ENCODE data around the gene CEP41.

Gene CEP41

DNA sequence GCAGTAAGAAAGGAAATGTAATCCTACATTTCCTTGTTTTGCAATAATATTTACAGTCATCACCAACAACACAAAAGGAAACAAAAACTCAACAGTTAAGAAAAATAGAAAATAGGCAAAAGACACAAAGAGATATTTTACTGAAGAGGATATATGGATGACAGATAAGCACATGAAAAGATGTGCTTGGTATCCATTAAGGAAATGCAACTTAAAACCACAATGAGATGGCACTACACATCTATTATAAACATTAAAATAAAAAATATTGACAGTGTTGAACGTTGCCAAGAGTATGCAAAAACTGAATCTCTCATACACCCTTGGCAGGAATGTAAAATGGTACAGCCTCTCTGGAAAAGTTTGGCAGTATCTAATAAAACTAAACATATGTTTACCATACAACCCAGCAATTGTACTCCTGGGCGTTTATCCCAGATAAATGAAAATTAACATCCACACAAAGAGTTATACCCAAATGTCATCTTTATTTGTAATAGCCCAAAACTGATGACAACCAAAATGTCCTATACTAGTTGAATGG lies 5.4 kb downstream of the CEP41 start:
- H3K4me3 Mint-ChIP-seq, result no peak overlapping the region
- peaks cover 36% of the 10 kb centered on the region for H3K4me1 Mint-ChIP-seq
- H3K36me3 Mint-ChIP-seq, result no peaks in the 10 kb centered on the region
- H3K27me3 Mint-ChIP-seq, result no peaks in the 10 kb centered on the region
- H3K9me3 Mint-ChIP-seq, result no peaks in the 10 kb centered on the region
- no peak overlapping the region for H3K27ac Mint-ChIP-seq

DNA sequence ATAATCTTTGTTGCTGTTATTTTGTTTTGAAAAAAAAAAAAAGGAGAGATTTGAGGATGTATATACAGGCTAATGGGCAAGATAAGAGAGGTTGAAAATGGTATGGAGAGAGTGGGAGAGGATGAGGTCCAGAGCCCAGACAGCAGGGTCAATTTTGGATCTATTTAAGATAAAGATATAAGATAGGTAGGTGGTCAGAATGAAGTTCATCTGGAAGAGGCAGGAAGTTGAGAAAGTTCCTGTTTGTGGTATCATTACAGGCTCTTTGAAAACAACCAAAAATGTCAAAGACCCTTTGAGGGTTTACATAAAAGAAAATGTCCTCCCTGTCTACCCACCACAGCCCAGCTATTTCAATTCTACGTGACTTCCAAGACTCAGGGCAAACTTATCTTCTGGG lies 7.5 kb downstream of the CEP41 start:
- Mint-ChIP-seq H3K27me3 (no peaks in the 10 kb centered on the region), H3K9me3 (no peaks in the 10 kb centered on the region), H3K4me3 (no peak overlapping the region), H3K27ac (no peak overlapping the region), H3K4me1 (peaks cover 20% of the 10 kb centered on the region), H3K36me3 (no peaks in the 10 kb centered on the region)

DNA sequence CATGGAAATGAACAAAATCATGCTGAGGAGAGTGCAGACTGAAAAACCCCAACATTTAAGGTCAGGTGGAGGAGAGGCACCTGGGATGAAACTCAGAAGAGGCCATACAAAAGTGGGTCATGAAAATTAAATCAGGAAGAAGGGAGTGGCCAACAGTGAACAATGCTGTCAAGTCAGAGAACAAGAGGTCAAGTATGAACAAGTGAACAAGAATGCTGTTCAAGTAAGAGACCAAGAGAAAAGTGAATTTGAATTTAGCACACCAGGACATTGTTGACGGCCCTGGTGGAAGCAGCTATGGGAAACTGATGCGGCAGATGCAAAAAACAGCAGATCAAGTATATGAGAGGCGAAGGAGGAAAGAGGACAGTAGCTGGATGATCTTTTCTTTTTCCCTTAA lies 7.9 kb downstream of the CEP41 start:
- Mint-ChIP-seq H3K4me3 (no peak overlapping the region), H3K27me3 (no peaks in the 10 kb centered on the region), H3K27ac (no peak overlapping the region), H3K9me3 (no peaks in the 10 kb centered on the region), H3K4me1 (peaks cover 17% of the 10 kb centered on the region), H3K36me3 (no peaks in the 10 kb centered on the region)

DNA sequence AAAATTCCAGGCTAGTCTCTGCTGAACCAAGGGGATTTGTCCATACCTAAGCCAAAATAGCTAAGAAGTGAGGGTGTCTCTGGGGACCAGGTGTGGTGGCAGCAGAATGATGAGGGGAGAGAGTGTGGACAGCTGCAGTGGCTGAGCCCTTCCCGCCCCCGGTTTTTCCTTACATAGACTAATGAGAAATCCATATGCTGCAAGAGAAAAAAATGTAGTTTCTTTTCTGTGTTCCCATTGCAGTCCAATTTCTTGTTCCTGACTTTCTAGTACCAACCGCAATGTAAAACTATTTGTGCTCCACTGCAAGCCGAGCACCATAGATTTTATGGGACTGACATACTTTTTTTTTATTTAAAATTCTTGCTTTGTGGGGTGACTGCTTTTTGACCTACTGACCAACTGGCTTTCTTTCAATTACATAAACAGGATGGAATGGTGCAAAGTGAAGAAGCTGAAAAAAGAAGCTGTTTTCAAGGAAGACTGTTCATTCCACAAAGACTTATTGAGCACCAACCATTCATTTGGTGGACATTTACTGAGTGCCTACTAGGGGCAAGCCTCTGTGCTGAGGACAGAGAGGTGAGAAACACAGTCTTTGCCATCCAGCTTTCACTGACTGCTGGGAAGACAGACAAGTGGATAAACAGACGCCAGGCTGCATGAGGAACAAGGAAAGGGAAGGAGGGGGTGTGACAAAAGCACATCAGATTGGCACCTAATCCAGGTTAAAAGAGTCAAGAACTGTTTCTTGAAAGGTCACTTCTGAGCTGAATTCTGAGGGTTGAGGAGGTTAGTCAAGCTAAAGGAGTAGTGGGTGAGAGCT lies 9.8 kb downstream of the CEP41 start:
- H3K4me1 Mint-ChIP-seq, result peaks cover 17% of the 10 kb centered on the region
- H3K4me3 Mint-ChIP-seq, result no peak overlapping the region
- no peaks in the 10 kb centered on the region for H3K36me3 Mint-ChIP-seq
- no peaks in the 10 kb centered on the region for H3K27me3 Mint-ChIP-seq
- H3K9me3 Mint-ChIP-seq, result no peaks in the 10 kb centered on the region
- H3K27ac Mint-ChIP-seq, result no peak overlapping the region

DNA sequence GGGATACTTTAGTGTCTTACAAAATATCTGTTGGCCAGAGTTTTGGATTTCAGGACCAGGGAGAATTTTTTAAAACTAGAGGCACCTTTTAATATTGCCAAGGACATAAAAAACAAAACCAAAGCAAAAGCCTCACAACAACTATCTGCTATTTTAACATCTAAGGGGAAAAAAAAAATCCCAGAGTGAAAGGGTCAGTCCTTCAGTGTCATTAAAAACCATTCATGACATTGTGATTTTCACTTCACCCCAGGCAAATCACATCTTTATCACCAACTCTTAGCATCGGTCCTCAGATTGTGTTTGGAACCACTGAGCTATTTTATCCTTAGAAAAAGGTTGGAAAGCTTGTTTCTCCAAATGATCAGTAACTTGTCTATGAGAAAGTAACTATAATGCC lies 10.7 kb downstream of the CEP41 start:
- Mint-ChIP-seq H3K27ac (no peak overlapping the region), H3K9me3 (no peaks in the 10 kb centered on the region), H3K4me1 (peaks cover 25% of the 10 kb centered on the region), H3K27me3 (no peaks in the 10 kb centered on the region), H3K4me3 (no peak overlapping the region), H3K36me3 (no peaks in the 10 kb centered on the region)

DNA sequence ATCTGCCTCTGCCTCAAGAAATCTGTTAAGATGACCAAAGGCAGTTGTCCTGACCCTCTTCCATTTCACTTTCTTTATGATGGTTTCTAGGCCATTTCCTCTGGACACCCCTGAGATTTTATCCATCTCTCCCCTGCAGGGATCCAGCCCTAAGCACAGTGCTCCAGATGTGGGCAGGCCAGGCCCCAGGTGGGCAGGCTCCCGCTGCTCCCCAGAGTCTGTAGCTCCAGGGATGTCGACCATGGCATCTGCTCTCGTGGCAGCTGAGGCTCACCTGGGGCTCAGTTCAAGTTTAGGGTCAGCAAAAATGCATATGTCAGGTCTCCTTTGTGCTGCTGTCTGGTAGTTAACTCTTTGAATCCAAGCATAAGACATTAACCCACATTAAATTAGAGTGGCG lies 11.8 kb downstream of the CEP41 start:
- H3K36me3 Mint-ChIP-seq, result peaks cover 2% of the 10 kb centered on the region
- no peaks in the 10 kb centered on the region for H3K9me3 Mint-ChIP-seq
- H3K27me3 Mint-ChIP-seq, result no peaks in the 10 kb centered on the region
- peak overlapping the region; percentile 20 for H3K27ac Mint-ChIP-seq
- peaks cover 31% of the 10 kb centered on the region for H3K4me1 Mint-ChIP-seq
- no peak overlapping the region for H3K4me3 Mint-ChIP-seq

DNA sequence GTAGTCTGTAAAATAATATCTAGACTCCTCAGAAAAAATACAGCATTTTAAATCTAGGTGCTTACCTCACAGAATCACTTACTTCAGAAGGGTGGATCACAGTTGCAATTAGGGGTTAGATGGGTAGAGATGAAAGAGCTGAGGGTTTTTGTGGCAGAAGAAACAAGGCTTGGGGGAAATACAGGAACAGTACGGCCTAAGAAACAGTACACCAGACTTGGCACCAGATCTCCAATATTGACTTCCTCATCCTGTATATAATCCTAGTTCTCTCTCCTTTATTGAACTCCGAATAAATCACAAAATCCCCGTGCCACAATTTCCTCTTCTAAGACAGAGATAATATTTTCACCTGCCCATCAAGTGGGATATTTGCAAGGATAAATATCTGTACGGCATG lies 14.3 kb downstream of the CEP41 start:
- Mint-ChIP-seq H3K36me3 (peaks cover 2% of the 10 kb centered on the region), H3K27me3 (no peaks in the 10 kb centered on the region), H3K4me3 (peak overlapping the region; percentile 26), H3K4me1 (peaks cover 48% of the 10 kb centered on the region), H3K9me3 (no peaks in the 10 kb centered on the region), H3K27ac (no peak overlapping the region)

DNA sequence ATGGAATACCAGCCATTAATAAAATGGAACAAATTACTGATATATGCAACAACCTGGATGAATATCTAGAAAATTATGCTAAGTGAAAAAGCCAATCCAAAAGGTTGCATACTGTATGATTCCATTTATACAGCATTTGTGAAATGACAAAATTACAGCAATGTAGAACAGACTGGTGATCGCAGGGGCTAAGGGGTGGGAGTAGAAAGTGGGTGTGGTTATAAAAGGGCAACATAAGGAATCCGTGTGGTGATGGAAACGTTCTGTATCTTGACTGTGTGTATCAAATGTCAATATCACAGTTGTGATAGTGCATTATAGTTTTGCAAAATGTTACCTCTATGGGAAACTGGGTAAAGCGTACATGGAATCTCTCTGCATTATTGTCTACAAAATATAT lies 15.0 kb downstream of the CEP41 start:
- peaks cover 53% of the 10 kb centered on the region for H3K4me1 Mint-ChIP-seq
- H3K4me3 Mint-ChIP-seq, result no peak overlapping the region
- no peaks in the 10 kb centered on the region for H3K9me3 Mint-ChIP-seq
- peaks cover 6% of the 10 kb centered on the region for H3K36me3 Mint-ChIP-seq
- no peaks in the 10 kb centered on the region for H3K27me3 Mint-ChIP-seq
- no peak overlapping the region for H3K27ac Mint-ChIP-seq

DNA sequence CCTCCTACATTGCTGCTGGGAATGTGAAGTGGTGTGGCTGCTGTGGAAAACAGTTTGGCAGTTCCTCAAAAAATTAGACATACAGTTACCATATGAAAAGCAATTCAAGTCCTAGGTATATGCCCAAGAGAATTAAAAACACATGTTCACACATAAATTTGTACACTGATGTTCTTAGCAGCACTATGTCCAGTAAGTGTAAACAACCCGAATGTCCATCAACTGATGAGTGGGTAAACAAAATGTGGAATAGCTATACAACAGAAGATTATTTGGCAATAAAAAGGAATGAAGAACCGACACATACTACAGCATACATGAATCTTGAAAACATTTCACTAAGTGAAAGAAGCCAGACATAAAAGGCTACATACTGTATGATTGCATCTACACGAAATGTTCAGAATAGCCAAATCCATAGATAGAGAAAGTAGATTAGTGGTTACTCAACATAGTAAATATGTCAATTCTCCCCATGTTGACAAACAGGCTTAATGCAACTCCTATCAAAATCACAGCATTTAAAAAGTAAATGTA lies 17.2 kb downstream of the CEP41 start:
- peaks cover 68% of the 10 kb centered on the region for H3K4me1 Mint-ChIP-seq

DNA sequence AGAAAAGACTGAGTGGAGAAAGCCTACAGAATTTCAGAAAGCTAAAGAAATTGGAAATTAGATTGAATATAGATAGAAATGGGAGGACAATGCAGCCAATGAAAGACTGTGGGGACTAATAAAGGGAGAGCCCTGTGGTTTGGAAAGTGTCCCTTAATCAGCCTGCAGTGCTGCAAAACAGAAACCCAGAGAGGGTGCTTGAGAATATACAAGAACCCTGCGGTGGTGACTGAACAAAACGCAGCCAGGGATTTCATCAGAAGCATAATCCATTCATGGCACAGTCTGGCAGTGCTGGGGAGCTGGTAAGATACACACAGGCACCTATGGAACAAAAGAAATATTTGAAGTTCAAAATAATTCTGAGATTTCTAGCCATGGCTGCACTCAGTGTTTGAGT lies 19.1 kb downstream of the CEP41 start:
- H3K9me3 Mint-ChIP-seq, result no peaks in the 10 kb centered on the region
- H3K27ac Mint-ChIP-seq, result peak overlapping the region; percentile 79
- peaks cover 77% of the 10 kb centered on the region for H3K4me1 Mint-ChIP-seq
- peaks cover 6% of the 10 kb centered on the region for H3K36me3 Mint-ChIP-seq
- no peaks in the 10 kb centered on the region for H3K27me3 Mint-ChIP-seq
- H3K4me3 Mint-ChIP-seq, result peak overlapping the region; percentile 16

More for the DNA sequence above, 17.2 kb downstream of the CEP41 start:
- H3K36me3 Mint-ChIP-seq, result peaks cover 6% of the 10 kb centered on the region
- H3K9me3 Mint-ChIP-seq, result no peaks in the 10 kb centered on the region
- H3K27me3 Mint-ChIP-seq, result no peaks in the 10 kb centered on the region
- no peak overlapping the region for H3K4me3 Mint-ChIP-seq
- no peak overlapping the region for H3K27ac Mint-ChIP-seq

DNA sequence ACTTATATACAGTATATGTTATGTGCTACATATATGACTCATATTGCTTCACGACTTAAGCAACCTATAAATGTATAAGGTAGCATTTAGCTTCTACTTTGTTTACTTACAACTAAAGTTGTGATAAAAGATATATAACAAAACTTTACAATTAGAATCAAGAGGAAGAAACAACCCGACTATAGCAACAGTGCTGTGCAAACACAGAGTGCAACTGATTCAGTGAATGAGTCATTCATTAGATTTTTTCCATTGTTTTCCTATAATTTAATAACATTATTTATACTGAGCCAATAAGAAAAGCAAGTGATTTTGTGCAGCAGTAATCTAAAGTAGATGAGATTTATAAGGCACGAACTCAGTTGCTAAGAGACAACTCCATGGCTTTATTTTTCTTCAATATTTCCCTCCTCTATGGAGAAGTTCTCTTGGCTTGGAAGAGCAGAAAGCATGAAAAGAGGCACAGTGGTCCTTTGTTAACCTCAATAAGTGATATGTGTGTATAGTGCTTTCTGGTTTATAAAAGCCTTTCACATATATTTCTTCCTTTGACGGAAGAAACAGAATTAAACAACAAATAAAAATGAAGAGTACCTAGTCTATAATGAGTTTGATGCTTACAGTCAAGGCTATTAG lies 19.8 kb downstream of the CEP41 start:
- Mint-ChIP-seq H3K4me3 (peak overlapping the region; percentile 16), H3K36me3 (peaks cover 6% of the 10 kb centered on the region), H3K27me3 (no peaks in the 10 kb centered on the region), H3K27ac (peak overlapping the region; percentile 65), H3K9me3 (no peaks in the 10 kb centered on the region), H3K4me1 (peaks cover 77% of the 10 kb centered on the region)

DNA sequence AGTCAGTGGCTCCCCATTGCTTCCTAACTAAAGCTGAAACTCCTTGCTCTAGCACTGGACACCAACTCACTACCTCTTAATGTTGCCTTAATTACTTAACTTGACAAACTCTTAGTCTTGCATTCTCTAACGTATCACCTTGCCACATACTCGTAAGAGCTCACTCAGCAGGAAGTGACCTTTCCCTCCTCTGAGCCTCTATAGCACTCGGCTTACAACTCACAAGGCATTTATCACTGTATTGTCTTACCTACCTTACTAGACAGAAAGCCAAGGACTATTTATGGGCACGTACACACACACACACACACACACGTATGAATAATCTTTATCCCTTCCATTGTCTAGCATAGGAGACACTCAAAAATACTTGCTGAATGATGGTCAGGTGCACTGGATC lies 21.2 kb downstream of the CEP41 start:
- no peaks in the 10 kb centered on the region for H3K27me3 Mint-ChIP-seq
- peak overlapping the region; percentile 57 for H3K4me3 Mint-ChIP-seq
- peaks cover 77% of the 10 kb centered on the region for H3K4me1 Mint-ChIP-seq
- H3K9me3 Mint-ChIP-seq, result no peaks in the 10 kb centered on the region
- peaks cover 4% of the 10 kb centered on the region for H3K36me3 Mint-ChIP-seq
- peak overlapping the region; percentile 92 for H3K27ac Mint-ChIP-seq

DNA sequence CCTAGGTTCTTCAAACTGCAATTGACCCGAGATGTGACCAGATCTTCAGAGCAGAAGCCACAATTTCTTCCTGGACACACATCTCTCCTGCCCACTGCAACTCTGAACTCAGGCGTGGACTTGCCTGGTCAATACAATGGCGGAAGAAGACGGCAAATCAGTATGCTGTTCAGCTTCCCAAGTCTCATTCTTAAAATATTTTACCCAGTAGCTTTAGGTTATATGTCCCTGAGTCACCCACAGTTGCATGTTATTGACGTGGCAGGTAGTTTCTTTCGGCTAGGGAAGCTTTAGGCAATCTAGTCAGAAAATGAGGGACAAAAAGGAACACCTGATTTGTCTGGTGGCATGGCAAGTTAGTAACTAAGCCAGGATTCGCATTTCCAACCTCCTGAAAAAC lies 22.5 kb downstream of the CEP41 start:
- H3K9me3 Mint-ChIP-seq, result no peaks in the 10 kb centered on the region
- no peak overlapping the region for H3K4me3 Mint-ChIP-seq
- H3K4me1 Mint-ChIP-seq, result peaks cover 83% of the 10 kb centered on the region
- H3K27ac Mint-ChIP-seq, result peak overlapping the region; percentile 99
- H3K27me3 Mint-ChIP-seq, result no peaks in the 10 kb centered on the region
- peaks cover 5% of the 10 kb centered on the region for H3K36me3 Mint-ChIP-seq

DNA sequence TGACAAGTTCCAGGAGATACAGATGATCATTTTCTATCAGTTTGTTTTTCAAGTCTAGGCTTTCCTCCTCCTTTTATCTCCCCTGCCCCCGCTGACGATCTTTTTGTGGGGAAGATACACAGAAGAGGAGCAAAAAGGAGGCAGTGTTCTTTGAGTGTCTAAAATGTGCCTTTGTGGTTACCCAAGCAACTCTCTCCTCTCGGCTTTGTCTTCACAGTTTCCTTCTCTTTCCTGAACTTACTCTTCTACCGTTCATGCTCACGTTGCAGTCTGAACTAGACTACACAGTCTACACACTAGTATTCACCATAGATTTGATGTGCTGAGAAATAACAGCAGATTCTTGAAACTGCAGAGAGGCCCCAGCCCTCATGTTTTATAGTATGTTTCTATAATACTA lies 23.6 kb downstream of the CEP41 start:
- H3K4me3 Mint-ChIP-seq, result peak overlapping the region; percentile 76
- no peaks in the 10 kb centered on the region for H3K9me3 Mint-ChIP-seq
- H3K27me3 Mint-ChIP-seq, result no peaks in the 10 kb centered on the region
- peak overlapping the region; percentile 99 for H3K27ac Mint-ChIP-seq
- H3K4me1 Mint-ChIP-seq, result peaks cover 80% of the 10 kb centered on the region
- H3K36me3 Mint-ChIP-seq, result peaks cover 5% of the 10 kb centered on the region

DNA sequence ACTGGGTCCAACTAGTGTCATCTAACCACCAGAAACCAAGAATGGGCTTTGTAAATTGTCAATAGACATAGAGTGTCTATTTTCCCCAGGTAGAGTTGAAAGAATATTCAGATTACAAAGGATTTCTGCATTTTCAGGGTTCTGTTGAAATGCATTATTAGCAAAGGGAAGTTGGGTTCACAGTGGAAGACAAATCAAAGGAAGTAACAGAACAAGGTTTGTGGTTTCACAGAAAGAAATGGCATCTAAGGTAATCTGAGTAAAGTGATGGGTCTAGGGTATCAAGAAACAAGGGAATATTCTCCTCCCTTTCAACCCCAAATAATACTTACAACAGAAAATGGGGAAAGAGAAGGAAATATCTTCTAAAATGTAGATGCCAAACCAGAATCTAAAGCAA lies 25.8 kb downstream of the CEP41 start:
- Mint-ChIP-seq H3K36me3 (peaks cover 5% of the 10 kb centered on the region), H3K4me1 (peaks cover 72% of the 10 kb centered on the region), H3K9me3 (no peaks in the 10 kb centered on the region), H3K27me3 (no peaks in the 10 kb centered on the region), H3K27ac (peak overlapping the region; percentile 60), H3K4me3 (peak overlapping the region; percentile 30)

DNA sequence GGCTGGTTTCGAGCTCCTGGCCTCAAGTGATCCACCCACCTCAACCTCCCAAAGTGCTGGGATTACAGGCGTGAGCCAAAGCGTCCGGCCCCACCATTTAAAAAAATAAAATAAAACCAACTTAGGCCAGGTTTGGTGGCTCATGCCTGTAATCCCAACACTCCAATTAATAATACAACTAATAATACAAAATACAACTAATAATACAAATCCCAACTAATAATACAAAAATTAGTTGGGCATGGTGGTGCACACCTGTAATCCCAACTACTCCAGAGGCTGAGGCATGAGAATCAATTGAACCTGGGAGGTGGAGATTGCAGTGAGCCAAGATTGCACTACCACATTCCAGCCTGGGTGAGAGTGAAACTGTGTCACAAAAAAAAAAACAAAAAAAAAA lies 27.6 kb downstream of the CEP41 start:
- Mint-ChIP-seq H3K36me3 (peaks cover 5% of the 10 kb centered on the region), H3K4me1 (peaks cover 54% of the 10 kb centered on the region), H3K9me3 (no peaks in the 10 kb centered on the region), H3K27me3 (no peaks in the 10 kb centered on the region), H3K27ac (no peak overlapping the region), H3K4me3 (no peak overlapping the region)
